Parathyroid adenoma (tissue), 2 donors: ENCODE data around the gene MICALL2.

Experiments used
- H2AFZ ChIP-seq: fragments of 300-600 bp; sonication (generic); one replicate; pipeline ENCODE4 v1.7.0; 2017; ENCODE audit warnings: antibody characterized with exemption, mild to moderate bottlenecking
- H3K27ac ChIP-seq: fragments of 300-600 bp; sonication (generic); one replicate; pipeline ENCODE4 v1.7.0; 2017
- H3K27me3 ChIP-seq: fragments of 300-600 bp; sonication (generic); one replicate; pipeline ENCODE4 v1.7.0; 2017; ENCODE audit warnings: low read length; ENCODE audit not compliant: control insufficient read depth, insufficient read depth
- H3K36me3 ChIP-seq: fragments of 300-600 bp; sonication (generic); one replicate; pipeline ENCODE4 v1.7.0; 2017; ENCODE audit warnings: low read length; ENCODE audit not compliant: control insufficient read depth, insufficient read depth
- H3K4me1 ChIP-seq: fragments of 300-600 bp; sonication (generic); one replicate; pipeline ENCODE4 v1.7.0; 2017; ENCODE audit warnings: control low read depth
- H3K4me2 ChIP-seq: fragments of 300-600 bp; sonication (generic); one replicate; pipeline ENCODE4 v1.7.0; 2017; ENCODE audit warnings: low read length
- H3K4me3 ChIP-seq: fragments of 300-600 bp; sonication (generic); one replicate; pipeline ENCODE4 v1.7.0; 2017; ENCODE audit warnings: low read depth, low read length
- H3K79me2 ChIP-seq: fragments of 300-600 bp; sonication (generic); one replicate; pipeline ENCODE4 v1.7.0; 2017; ENCODE audit warnings: control low read depth
- H3K9ac ChIP-seq: fragments of 300-600 bp; sonication (generic); one replicate; pipeline ENCODE4 v1.7.0; 2017; ENCODE audit warnings: mild to moderate bottlenecking
- H3K9me3 ChIP-seq: fragments of 300-600 bp; sonication (generic); one replicate; pipeline ENCODE4 v1.7.0; 2017; ENCODE audit warnings: low read length; ENCODE audit not compliant: control insufficient read depth
- CTCF ChIP-seq: fragments of 300-600 bp; sonication (generic); IDR thresholded peaks from one replicate; pipeline ENCODE4 v1.7.0; 2017; ENCODE audit warnings: antibody characterized with exemption, mild to moderate bottlenecking
- donor health status: primary hyperparathyroidism.

MICALL2 gene

GRCh38 chr7:1418505-1419309 is 40.6 kb downstream of the MICALL2 start:
- H3K27me3 ChIP-seq: no peaks in the 10 kb centered on the region
- H3K79me2 ChIP-seq: no peaks in the 10 kb centered on the region
- no peak overlapping the region for H3K27ac ChIP-seq
- no peak overlapping the region for H2AFZ ChIP-seq
- TF ChIP-seq CTCF: no peak
- H3K36me3 ChIP-seq: no peaks in the 10 kb centered on the region
- H3K4me3 ChIP-seq: no peak overlapping the region
- peaks cover 2% of the 10 kb centered on the region for H3K4me1 ChIP-seq
- H3K9me3 ChIP-seq: no peaks in the 10 kb centered on the region
- no peak overlapping the region for H3K4me2 ChIP-seq
- H3K9ac ChIP-seq: no peak overlapping the region

DNA sequence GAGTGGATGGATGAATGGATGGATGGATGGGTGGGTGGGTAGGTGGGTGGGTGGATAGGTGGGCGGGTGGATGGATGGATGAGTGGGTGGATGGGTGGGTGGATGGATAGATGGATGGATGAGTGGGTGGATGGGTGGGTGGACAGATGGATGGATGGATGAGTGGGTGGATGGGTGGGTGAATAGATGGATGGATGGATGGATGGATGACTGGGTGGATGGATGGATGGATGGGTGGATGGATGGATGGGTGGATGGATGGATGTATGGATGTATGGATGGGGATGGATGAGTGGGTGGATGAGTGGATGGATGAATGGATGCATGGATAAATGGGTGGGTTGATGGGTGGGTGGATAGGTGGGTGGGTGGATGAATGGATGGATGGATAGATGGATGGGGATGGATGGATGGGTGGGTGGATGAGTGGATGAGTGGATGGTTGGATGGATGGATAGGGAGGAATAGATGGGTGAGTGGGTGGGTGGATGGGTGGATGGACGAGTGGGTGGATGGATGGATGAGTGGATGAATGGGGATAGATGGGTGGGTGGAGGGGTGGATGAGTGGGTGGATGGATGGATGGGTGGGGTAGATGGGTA is 43.8 kb downstream of the MICALL2 start:
- Histone ChIP-seq H3K79me2 (no peaks in the 10 kb centered on the region), H3K27ac (no peak overlapping the region), H3K4me3 (no peak overlapping the region), H3K27me3 (no peaks in the 10 kb centered on the region), H2AFZ (no peak overlapping the region), H3K4me1 (no peaks in the 10 kb centered on the region), H3K4me2 (no peak overlapping the region), H3K36me3 (no peaks in the 10 kb centered on the region), H3K9ac (no peak overlapping the region), H3K9me3 (no peaks in the 10 kb centered on the region)
- no peak for TF ChIP-seq CTCF

DNA sequence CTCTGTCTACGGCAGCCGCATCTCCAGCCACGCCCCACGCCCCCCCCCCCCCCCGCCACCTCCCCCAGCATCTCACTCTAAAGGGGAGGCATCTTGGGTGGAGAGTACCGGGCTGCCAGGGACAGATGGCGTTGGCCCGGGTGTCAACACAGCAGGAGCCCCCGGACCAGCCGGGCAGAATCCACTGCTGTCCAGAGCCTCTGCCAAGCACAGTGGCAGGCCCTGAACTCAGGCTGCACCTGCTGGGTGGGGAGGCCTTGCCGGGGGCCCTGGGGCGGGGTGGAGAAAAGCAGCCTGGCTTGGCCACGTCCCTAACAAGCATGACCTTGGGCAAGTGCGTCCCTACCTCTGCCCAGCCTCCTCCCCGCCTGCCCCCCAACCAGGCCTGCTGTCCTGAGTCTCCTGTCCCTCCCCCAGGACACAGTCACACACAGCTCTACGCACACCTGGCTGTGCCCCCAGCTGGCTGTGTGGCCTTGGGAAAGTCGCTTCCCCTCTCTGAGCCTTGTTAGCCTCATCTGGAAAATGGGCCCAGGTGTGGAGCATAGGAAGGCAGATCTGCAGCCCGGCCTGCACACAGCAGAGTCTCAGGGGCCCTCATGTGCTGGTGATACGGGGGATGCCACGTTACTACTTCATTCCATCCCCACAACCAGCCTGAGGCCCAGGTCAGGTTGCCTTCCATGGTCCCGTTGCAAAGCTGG is 45.2 kb downstream of the MICALL2 start:
- Histone ChIP-seq H3K4me1 (no peaks in the 10 kb centered on the region), H3K4me2 (no peak overlapping the region), H3K4me3 (no peak overlapping the region), H3K27me3 (no peaks in the 10 kb centered on the region), H3K27ac (no peak overlapping the region), H3K36me3 (no peaks in the 10 kb centered on the region), H3K9ac (no peak overlapping the region), H2AFZ (no peak overlapping the region), H3K9me3 (no peaks in the 10 kb centered on the region), H3K79me2 (no peaks in the 10 kb centered on the region)
- TF ChIP-seq CTCF: no peak

GRCh38 chr7:1412322-1413261 is 46.7 kb downstream of the MICALL2 start:
- Histone ChIP-seq H2AFZ (no peak overlapping the region), H3K79me2 (no peaks in the 10 kb centered on the region), H3K27ac (no peak overlapping the region), H3K9ac (no peak overlapping the region), H3K4me2 (peak overlapping the region; percentile 45), H3K9me3 (no peaks in the 10 kb centered on the region), H3K4me1 (no peaks in the 10 kb centered on the region), H3K36me3 (no peaks in the 10 kb centered on the region), H3K4me3 (no peak overlapping the region), H3K27me3 (peaks cover 2% of the 10 kb centered on the region)
- peak; percentile 34 for TF ChIP-seq CTCF
